Measurements from ENCODE around the gene KIRREL3.

- TF ChIP-seq, protein P1, sequence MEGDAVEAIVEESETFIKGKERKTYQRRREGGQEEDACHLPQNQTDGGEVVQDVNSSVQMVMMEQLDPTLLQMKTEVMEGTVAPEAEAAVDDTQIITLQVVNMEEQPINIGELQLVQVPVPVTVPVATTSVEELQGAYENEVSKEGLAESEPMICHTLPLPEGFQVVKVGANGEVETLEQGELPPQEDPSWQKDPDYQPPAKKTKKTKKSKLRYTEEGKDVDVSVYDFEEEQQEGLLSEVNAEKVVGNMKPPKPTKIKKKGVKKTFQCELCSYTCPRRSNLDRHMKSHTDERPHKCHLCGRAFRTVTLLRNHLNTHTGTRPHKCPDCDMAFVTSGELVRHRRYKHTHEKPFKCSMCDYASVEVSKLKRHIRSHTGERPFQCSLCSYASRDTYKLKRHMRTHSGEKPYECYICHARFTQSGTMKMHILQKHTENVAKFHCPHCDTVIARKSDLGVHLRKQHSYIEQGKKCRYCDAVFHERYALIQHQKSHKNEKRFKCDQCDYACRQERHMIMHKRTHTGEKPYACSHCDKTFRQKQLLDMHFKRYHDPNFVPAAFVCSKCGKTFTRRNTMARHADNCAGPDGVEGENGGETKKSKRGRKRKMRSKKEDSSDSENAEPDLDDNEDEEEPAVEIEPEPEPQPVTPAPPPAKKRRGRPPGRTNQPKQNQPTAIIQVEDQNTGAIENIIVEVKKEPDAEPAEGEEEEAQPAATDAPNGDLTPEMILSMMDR (IDR thresholded peaks at IDR 0.05): no peak
- no peak for TF ChIP-seq POLR2A (IDR thresholded peaks at IDR 0.05)
Observed at GRCh38 chr11:126452241-126453101, 548.1 kb downstream of the KIRREL3 start.

Measured in testis (tissue), 2 donors.